Ishikawa (cell line): ENCODE results near the gene C1orf141.

Experiments
- CREB1 ChIP-seq: IDR thresholded peaks from 2 replicates; pipeline ENCODE4 v1.6.1; 2012; ENCODE audit warnings: low read depth
- EGR1 ChIP-seq: IDR thresholded peaks from 2 replicates; pipeline ENCODE4 v1.6.1; 2012
- EP300 ChIP-seq: IDR thresholded peaks from 2 replicates; pipeline ENCODE4 v1.6.1; 2012; ENCODE audit warnings: borderline replicate concordance
- FOXM1 ChIP-seq: IDR thresholded peaks from 2 replicates; pipeline ENCODE4 v1.6.1; 2012; ENCODE audit warnings: low read depth, borderline replicate concordance
- RAD21 ChIP-seq: IDR thresholded peaks from 2 replicates; pipeline ENCODE4 v1.6.1; 2012; ENCODE audit warnings: low read depth
- TAF1 ChIP-seq: IDR thresholded peaks from 2 replicates; pipeline ENCODE4 v1.6.1; 2012; ENCODE audit warnings: low read depth, mild to moderate bottlenecking
- TCF12 ChIP-seq: IDR thresholded peaks from 2 replicates; pipeline ENCODE4 v1.6.1; 2012; ENCODE audit warnings: low read depth
- TEAD4 ChIP-seq: IDR thresholded peaks from 2 replicates; pipeline ENCODE4 v1.6.1; 2012
- YY1 ChIP-seq: IDR thresholded peaks from 2 replicates; pipeline ENCODE4 v1.6.1; 2012; ENCODE audit warnings: low read depth
- TF ChIP-seq, protein P1 (sequence below): IDR thresholded peaks from 2 replicates; pipeline ENCODE4 v1.6.1; 2012
- TF ChIP-seq, protein P2 (sequence below): IDR thresholded peaks from 2 replicates; pipeline ENCODE4 v1.6.1; 2012
- TF ChIP-seq, protein P3 (sequence below): IDR thresholded peaks from 2 replicates; pipeline ENCODE4 v1.6.1; 2012; ENCODE audit warnings: low read depth, mild to moderate bottlenecking

DNA sequence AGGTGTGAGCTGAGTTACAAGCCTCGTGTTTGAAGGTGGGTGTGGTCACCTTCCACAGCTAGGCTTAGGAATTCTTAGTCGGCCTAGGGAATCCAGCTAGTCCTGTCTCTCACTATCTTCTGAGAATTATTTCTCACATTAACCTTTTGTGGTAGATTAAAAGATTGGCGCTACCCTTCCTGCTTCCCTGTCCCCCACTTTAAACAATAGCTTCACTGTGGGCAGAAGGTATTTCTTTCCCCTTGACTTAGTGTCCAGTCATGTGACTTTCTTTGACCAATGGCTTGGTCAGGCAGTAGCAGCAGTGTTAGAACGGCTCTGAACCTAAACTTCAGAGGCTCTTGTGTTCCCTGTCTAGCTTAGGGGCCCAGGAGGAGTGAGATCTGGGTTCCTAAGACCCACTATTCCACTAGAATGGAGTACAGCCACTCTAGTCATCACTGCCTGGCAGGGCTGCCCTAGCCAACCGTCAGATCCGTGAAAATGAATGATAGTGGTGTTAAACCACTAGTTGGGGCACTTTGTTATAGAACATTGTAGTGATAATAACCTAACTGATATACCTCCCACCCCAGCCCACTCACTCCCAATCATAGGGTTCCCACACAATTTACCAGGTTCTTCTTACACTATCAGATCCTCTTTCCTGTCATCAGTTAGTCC, 13.9 kb upstream of the C1orf141 start:
- TF ChIP-seq, protein P1, sequence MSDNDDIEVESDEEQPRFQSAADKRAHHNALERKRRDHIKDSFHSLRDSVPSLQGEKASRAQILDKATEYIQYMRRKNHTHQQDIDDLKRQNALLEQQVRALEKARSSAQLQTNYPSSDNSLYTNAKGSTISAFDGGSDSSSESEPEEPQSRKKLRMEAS = no peak
- TF ChIP-seq, protein P2, sequence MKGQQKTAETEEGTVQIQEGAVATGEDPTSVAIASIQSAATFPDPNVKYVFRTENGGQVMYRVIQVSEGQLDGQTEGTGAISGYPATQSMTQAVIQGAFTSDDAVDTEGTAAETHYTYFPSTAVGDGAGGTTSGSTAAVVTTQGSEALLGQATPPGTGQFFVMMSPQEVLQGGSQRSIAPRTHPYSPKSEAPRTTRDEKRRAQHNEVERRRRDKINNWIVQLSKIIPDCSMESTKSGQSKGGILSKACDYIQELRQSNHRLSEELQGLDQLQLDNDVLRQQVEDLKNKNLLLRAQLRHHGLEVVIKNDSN = peak; percentile 80
- TF ChIP-seq YY1 (no peak), EP300 (no peak), EGR1 (no peak), FOXM1 (no peak), TEAD4 (no peak), TAF1 (no peak), CREB1 (no peak), TCF12 (no peak), RAD21 (no peak)
- TF ChIP-seq, protein P3, sequence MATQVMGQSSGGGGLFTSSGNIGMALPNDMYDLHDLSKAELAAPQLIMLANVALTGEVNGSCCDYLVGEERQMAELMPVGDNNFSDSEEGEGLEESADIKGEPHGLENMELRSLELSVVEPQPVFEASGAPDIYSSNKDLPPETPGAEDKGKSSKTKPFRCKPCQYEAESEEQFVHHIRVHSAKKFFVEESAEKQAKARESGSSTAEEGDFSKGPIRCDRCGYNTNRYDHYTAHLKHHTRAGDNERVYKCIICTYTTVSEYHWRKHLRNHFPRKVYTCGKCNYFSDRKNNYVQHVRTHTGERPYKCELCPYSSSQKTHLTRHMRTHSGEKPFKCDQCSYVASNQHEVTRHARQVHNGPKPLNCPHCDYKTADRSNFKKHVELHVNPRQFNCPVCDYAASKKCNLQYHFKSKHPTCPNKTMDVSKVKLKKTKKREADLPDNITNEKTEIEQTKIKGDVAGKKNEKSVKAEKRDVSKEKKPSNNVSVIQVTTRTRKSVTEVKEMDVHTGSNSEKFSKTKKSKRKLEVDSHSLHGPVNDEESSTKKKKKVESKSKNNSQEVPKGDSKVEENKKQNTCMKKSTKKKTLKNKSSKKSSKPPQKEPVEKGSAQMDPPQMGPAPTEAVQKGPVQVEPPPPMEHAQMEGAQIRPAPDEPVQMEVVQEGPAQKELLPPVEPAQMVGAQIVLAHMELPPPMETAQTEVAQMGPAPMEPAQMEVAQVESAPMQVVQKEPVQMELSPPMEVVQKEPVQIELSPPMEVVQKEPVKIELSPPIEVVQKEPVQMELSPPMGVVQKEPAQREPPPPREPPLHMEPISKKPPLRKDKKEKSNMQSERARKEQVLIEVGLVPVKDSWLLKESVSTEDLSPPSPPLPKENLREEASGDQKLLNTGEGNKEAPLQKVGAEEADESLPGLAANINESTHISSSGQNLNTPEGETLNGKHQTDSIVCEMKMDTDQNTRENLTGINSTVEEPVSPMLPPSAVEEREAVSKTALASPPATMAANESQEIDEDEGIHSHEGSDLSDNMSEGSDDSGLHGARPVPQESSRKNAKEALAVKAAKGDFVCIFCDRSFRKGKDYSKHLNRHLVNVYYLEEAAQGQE = no peak
